ENCODE results near the gene PROC.

DNA sequence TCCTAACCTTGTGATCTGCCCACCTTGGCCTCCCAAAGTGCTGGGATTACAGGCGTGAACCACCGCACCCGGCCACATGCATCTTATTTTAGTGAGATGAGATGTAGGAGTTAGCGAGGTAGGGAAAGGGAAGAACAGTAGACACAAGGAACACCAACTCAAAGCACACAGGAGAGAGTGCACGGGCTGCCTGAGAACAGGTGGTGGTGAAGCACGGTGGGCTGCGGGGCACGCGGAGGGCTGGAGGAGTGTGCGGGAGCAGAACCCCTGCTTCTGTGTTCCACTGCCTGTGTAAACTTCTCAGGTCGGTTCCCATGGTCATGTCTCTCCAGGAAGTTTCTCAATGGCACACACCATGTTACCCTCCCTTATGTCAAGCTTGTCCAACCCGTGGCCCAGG, 38.7 kb downstream of the PROC start:
- TF ChIP-seq, protein P1, sequence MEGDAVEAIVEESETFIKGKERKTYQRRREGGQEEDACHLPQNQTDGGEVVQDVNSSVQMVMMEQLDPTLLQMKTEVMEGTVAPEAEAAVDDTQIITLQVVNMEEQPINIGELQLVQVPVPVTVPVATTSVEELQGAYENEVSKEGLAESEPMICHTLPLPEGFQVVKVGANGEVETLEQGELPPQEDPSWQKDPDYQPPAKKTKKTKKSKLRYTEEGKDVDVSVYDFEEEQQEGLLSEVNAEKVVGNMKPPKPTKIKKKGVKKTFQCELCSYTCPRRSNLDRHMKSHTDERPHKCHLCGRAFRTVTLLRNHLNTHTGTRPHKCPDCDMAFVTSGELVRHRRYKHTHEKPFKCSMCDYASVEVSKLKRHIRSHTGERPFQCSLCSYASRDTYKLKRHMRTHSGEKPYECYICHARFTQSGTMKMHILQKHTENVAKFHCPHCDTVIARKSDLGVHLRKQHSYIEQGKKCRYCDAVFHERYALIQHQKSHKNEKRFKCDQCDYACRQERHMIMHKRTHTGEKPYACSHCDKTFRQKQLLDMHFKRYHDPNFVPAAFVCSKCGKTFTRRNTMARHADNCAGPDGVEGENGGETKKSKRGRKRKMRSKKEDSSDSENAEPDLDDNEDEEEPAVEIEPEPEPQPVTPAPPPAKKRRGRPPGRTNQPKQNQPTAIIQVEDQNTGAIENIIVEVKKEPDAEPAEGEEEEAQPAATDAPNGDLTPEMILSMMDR (IDR thresholded peaks at IDR 0.05): no peak
- TF ChIP-seq POLR2A (IDR thresholded peaks at IDR 0.05; ENCODE audit: low read depth) (no peak), POLR2AphosphoS5 (IDR thresholded peaks at IDR 0.05) (no peak)

Measured in esophagus muscularis mucosa (tissue), 3 donors.